Transverse colon (tissue), 4 donors: Measurements from ENCODE around the gene TXNDC11. TPM values are rescaled to one million over a fixed set of nuclear protein-coding genes. Genes with fewer than 3 reads are reported as not detected.

Experiments
- DNase-seq: peaks from one replicate; pipeline ENCODE4 v3.0.0-alpha.2; 2019
- H3K27ac ChIP-seq, 4 donors: fragments of 200-600 bp; sonication (generic); 2 replicates each; pipeline ENCODE4 v1.5.1; 2016 to 2018; ENCODE audit warnings: inconsistent platforms in 4 of 4
- H3K27me3 ChIP-seq: fragments of 200-600 bp; sonication (generic); 2 replicates; pipeline ENCODE4 v1.5.1; 2017; ENCODE audit warnings: inconsistent platforms
- H3K36me3 ChIP-seq, 4 donors: fragments of 200-600 bp; sonication (generic); 2 replicates each; pipeline ENCODE4 v1.5.1; 2017 to 2019; ENCODE audit warnings: inconsistent platforms in 4 of 4
- H3K4me1 ChIP-seq, 4 donors: fragments of 200-600 bp; sonication (generic); 2 replicates each; pipeline ENCODE4 v1.5.1; 2017 to 2020; ENCODE audit warnings: inconsistent platforms in 4 of 4
- H3K4me3 ChIP-seq, 4 donors: fragments of 200-600 bp; sonication (generic); 1 replicate in 1 of 4; 2 replicates in 3 of 4; pipeline versions ENCODE4 v1.5.1 to v1.6.1; 2017 to 2019; ENCODE audit warnings: inconsistent platforms in 4 of 4
- H3K9me3 ChIP-seq, 2 donors: fragments of 200-600 bp; sonication (generic); 2 replicates each; pipeline ENCODE4 v1.5.1; 2017 to 2019; ENCODE audit warnings: inconsistent platforms in 2 of 2
- EP300 ChIP-seq: sonication (generic); formaldehyde crosslinking; IDR thresholded peaks from one replicate; pipeline ENCODE4 v1.6.1; 2017; ENCODE audit warnings: antibody characterized with exemption, low read depth
- POLR2A ChIP-seq: fragments of 450-650 bp; IDR thresholded peaks from one replicate; pipeline ENCODE4 v1.6.1; 2016; ENCODE audit warnings: antibody characterized with exemption, mild to moderate bottlenecking, moderate library complexity
- POLR2AphosphoS5 ChIP-seq, 3 donors: sonication (generic); formaldehyde crosslinking; IDR thresholded peaks; one replicate each; pipeline ENCODE4 v1.6.1; 2016; ENCODE audit warnings: antibody characterized with exemption in 3 of 3
- WGBS, 2 donors: methylation state at CpG; one replicate each; pipeline ENCODE4 v1.1.5; 2018; ENCODE audit warnings: low coverage in 1 of 2; 5-methylcytosine and 5-hydroxymethylcytosine counted together
- in situ Hi-C, 4 donors: fragments of 200-750 bp; cut with MboI; loops; one replicate each; pipeline versions ENCODE4 v1.15.0 to v1.15.1; 2017; ENCODE audit warnings: low sequenced_read_pairs in 3 of 4, low pct_ligation_motif_present in 1 of 4, low pct_unique_long_range_greater_than_20kb in 1 of 4
- intact Hi-C: fragments of 100-400 bp; cut with DNase I; formaldehyde crosslinking; loops from one replicate; pipeline ENCODE4 v1.15.1; 2023; ENCODE audit warnings: low total_unique reads
- total RNA-seq, 4 donors: library from RNA; depleted of rRNA; stranded (reverse); fragments of >200 nt; gene quantifications; one replicate each; pipeline ENCODE4 v1.1.0, GENCODE V29; 2016
- TF ChIP-seq, protein P1 (sequence below), 5 experiments: fragments of 200-600 bp in 3 of 5; fragments of 450-650 bp in 2 of 5; sonication (generic) in 3 of 5; IDR thresholded peaks; 1 replicate in 2 of 5; 2 replicates in 3 of 5; pipeline ENCODE4 v1.5.1; 2016 to 2017; ENCODE audit warnings: antibody characterized with exemption in 5 of 5, inconsistent platforms in 3 of 5, mild to moderate bottlenecking in 2 of 5, moderate library complexity in 1 of 5

The TXNDC11 gene
- total RNA-seq, 4 donors from 2014 or later: 66.8 to 105 (median 71.1) TPM

DNA sequence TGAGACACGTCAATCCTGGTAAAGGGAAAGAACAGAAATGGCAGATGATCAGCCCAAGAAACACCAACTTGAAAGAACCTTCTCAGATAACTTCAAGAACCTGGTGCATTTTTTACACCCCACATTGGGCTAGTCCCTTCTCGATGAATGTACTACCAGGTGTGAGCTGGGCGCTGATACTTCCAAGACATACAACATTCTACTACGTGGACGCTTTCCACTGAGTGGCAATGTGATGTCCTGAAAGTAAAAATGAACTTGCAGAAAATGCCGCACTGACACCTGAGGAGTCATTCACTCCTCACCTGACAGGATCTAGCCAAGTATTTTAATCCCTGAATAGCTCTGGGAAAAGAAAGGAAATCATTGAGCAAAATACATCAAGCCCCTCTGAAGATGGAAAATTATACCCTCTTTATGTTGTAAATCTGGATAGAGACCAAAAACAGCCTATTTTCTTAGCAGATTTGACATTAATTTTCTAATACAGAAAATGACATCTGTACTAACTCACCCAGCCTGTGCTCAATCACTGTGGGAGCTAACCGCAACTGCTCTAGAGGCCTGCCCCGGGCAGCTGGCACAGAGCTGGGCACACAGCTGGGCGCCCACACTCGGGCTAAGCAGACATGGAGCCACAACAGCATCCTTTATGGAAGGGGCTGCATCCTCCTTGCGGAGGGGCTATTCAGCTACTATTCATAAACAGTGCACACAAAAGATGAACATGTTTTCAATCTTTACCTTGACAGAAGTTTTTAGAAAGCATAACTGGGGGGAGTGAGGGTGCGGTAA lies 58.2 kb downstream of the TXNDC11 start:
- in situ Hi-C loops: no loop called here
- H3K27me3 ChIP-seq: no peaks in the 10 kb centered on the region
- H3K27ac ChIP-seq: no peak overlapping the region
- 86 to 95% methylated on average over 5 to 12 of the region's 12 CpGs for WGBS, 2 donors
- TF ChIP-seq POLR2AphosphoS5 (IDR thresholded peaks at IDR 0.05) (no peak), POLR2A (no peak), EP300 (no peak)
- TF ChIP-seq, protein P1, sequence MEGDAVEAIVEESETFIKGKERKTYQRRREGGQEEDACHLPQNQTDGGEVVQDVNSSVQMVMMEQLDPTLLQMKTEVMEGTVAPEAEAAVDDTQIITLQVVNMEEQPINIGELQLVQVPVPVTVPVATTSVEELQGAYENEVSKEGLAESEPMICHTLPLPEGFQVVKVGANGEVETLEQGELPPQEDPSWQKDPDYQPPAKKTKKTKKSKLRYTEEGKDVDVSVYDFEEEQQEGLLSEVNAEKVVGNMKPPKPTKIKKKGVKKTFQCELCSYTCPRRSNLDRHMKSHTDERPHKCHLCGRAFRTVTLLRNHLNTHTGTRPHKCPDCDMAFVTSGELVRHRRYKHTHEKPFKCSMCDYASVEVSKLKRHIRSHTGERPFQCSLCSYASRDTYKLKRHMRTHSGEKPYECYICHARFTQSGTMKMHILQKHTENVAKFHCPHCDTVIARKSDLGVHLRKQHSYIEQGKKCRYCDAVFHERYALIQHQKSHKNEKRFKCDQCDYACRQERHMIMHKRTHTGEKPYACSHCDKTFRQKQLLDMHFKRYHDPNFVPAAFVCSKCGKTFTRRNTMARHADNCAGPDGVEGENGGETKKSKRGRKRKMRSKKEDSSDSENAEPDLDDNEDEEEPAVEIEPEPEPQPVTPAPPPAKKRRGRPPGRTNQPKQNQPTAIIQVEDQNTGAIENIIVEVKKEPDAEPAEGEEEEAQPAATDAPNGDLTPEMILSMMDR (IDR thresholded peaks at IDR 0.05): no peak
- no peaks in the 10 kb centered on the region for H3K9me3 ChIP-seq
- no peak for DNase-seq
- H3K4me3 ChIP-seq: no peak overlapping the region
- intact Hi-C loops: no loop called here
- H3K4me1 ChIP-seq: peaks cover 15 to 32% (median 27%) of the 10 kb centered on the region in 4 donors
- peaks cover 0 to 52% (median 17%) of the 10 kb centered on the region in 4 donors for H3K36me3 ChIP-seq

DNA sequence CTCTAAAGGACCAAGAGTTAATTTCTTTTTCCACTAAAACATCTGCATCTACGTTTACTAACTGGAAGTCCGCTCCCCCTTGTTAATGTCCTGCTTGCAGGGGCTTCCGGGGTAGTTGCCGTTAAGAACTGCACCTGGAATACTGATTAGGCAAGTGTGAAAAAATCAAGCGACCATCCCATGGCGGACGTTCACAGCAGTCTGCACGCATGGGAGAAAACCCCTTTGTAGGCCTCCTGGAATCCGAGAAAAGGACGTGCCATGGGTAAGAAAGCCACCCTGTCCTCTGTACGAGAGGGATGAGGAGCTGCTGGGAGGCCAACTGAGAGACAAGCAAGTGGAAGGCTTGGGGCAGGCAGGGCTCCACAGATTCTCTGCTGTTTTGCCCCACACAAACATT lies 59.5 kb downstream of the TXNDC11 start:
- TF ChIP-seq POLR2AphosphoS5 (IDR thresholded peaks at IDR 0.05): no peak
- TF ChIP-seq EP300: no peak
- TF ChIP-seq POLR2A: no peak
- TF ChIP-seq, protein P1 (IDR thresholded peaks at IDR 0.05): no peak
- Histone ChIP-seq H3K4me3 (no peak overlapping the region), H3K36me3 (peaks cover 0 to 56% (median 16%) of the 10 kb centered on the region in 4 donors), H3K27me3 (no peaks in the 10 kb centered on the region), H3K9me3 (no peaks in the 10 kb centered on the region), H3K4me1 (peaks cover 15 to 37% (median 22%) of the 10 kb centered on the region in 4 donors), H3K27ac (peak overlapping the region; percentile 54 to 72 (median 58))
- no peak for DNase-seq
- in situ Hi-C loops: no loop called here
- intact Hi-C loops: no loop called here
- WGBS, 2 donors: 81 to 88% methylated on average over 8 to 11 of the region's 11 CpGs

DNA sequence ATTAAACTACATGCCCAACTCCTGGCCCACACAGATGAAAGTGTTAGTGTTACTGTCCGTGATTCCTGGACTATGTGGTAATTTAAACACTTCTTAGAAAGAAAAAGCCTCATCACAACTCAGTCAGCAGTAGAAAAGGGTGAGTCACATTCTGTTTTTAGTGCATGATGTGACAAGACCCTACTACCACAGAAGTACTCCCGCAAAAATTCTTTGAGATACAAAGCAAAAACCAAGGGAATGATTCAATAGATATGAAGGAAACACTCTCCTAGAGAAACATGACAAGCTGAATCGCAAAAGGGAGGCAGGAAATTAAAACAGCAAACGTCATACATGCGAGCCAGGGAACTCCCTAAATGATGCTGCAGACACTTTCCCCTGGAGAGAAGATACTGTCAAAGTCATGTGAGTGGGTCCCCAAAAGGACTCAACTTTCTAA lies 60.0 kb downstream of the TXNDC11 start:
- peaks cover 0 to 52% (median 14%) of the 10 kb centered on the region in 4 donors for H3K36me3 ChIP-seq
- in situ Hi-C loops (no loop called here), intact Hi-C loops (no loop called here)
- H3K27me3 ChIP-seq: no peaks in the 10 kb centered on the region
- DNase-seq: no peak
- TF ChIP-seq POLR2AphosphoS5 (IDR thresholded peaks at IDR 0.05) (peak in 1 of 3 donors; percentile 20), POLR2A (no peak)
- H3K4me1 ChIP-seq: peaks cover 15 to 41% (median 24%) of the 10 kb centered on the region in 4 donors
- no peaks in the 10 kb centered on the region for H3K9me3 ChIP-seq
- H3K4me3 ChIP-seq: no peak overlapping the region
- WGBS, 2 donors: 27 to 34% methylated on average over 4 to 5 of the region's 5 CpGs
- H3K27ac ChIP-seq: peak overlapping the region; percentile 54 to 72 (median 58)

DNA sequence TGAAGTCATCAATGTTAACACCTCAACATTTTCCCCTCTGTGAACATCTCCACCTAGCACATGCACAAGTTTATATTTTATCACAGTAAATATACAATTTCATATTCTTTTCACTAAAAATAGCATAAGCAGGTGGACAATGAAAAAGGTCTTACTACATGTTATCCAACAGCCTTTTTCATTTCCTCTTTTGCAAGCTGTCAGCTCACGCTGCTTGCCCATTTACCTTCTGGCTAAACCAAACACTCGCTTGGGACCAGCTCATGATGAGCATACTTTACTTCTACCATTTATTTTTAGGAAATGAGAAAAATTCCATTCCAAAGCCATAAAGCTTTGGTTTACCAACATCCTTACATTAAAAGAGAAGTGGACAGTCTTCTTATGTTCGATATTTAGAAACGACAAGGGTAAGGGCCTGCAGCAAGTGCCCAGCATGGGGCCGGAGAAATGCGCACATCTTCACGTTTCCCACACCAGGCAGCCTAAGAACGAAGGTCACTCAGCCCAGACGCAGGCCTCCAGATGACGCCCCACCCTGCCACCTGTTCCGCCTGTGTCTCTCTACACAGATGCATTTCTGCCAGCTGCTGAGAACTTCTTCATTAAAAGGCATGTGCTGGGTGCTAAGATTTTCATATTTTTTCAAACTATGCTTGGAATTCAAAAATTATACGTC lies 60.5 kb downstream of the TXNDC11 start:
- peaks cover 0 to 47% (median 12%) of the 10 kb centered on the region in 4 donors for H3K36me3 ChIP-seq
- WGBS, 2 donors: 46 to 54% methylated on average over 7 to 12 of the region's 12 CpGs
- TF ChIP-seq EP300 (no peak), POLR2A (no peak), POLR2AphosphoS5 (IDR thresholded peaks at IDR 0.05) (peak in 1 of 3 donors; percentile 51)

DNA sequence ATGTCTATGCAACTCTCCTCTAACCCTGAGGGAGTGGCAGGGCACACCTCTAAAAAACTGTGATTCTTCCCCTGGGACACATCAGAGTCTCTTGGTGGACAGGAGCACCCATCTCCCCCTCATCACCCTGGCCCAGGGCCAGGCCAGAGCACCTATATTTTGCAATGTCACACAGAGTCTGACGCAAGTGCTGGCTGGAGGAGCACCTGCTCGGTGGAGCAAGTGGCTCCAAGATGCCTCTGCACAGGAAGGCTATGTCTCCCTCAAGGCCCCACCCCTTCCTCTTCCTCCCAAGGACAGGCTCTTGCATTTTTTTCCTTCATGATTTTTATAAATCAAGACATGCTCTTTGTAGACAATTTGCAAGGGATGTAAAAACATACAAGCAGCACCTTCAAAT lies 61.1 kb downstream of the TXNDC11 start:
- 38% methylated on average over 2 of the region's 2 CpGs; no CpG with 5 or more reads in 1 of the 2 donors for WGBS, 2 donors
- in situ Hi-C loops: no loop called here
- no peaks in the 10 kb centered on the region for H3K27me3 ChIP-seq
- peaks cover 0 to 41% (median 12%) of the 10 kb centered on the region in 4 donors for H3K36me3 ChIP-seq
- H3K4me3 ChIP-seq: no peak overlapping the region
- peaks cover 15 to 41% (median 22%) of the 10 kb centered on the region in 4 donors for H3K4me1 ChIP-seq
- H3K9me3 ChIP-seq: no peaks in the 10 kb centered on the region
- TF ChIP-seq POLR2AphosphoS5 (IDR thresholded peaks at IDR 0.05) (no peak), EP300 (no peak), POLR2A (no peak)
- TF ChIP-seq, protein P1 (IDR thresholded peaks at IDR 0.05): no peak
- intact Hi-C loops: no loop called here
- DNase-seq: peak; percentile 56
- H3K27ac ChIP-seq: peak overlapping the region; percentile 54 to 72 (median 58)

More for the DNA sequence above, 60.5 kb downstream of the TXNDC11 start:
- DNase-seq: peak; percentile 73
- H3K27ac ChIP-seq: peak overlapping the region; percentile 54 to 72 (median 58)
- intact Hi-C loops (no loop called here), in situ Hi-C loops (no loop called here)
- H3K9me3 ChIP-seq: no peaks in the 10 kb centered on the region
- H3K27me3 ChIP-seq: no peaks in the 10 kb centered on the region
- H3K4me1 ChIP-seq: peaks cover 15 to 41% (median 22%) of the 10 kb centered on the region in 4 donors
- no peak overlapping the region for H3K4me3 ChIP-seq
